Thyroid gland (tissue), 4 donors: ENCODE data around the gene SULT1C3.

ENCODE experiments used
- POLR2A ChIP-seq, 2 donors: fragments of 450-650 bp; IDR thresholded peaks; one replicate each; pipeline ENCODE4 v1.6.1; 2017; ENCODE audit warnings: antibody characterized with exemption in 2 of 2, mild to moderate bottlenecking in 2 of 2, moderate library complexity in 1 of 2
- TF ChIP-seq, protein P1 (sequence below), 6 experiments: fragments of 200-600 bp in 3 of 6; fragments of 450-650 bp in 3 of 6; sonication (generic) in 3 of 6; IDR thresholded peaks; one replicate each; pipeline ENCODE4 v1.5.1; 2016 to 2019; ENCODE audit warnings: antibody characterized with exemption in 6 of 6, mild to moderate bottlenecking in 2 of 6, inconsistent platforms in 1 of 6, moderate library complexity in 1 of 6

- no peak for TF ChIP-seq POLR2A (IDR thresholded peaks at IDR 0.05)
- TF ChIP-seq, protein P1, sequence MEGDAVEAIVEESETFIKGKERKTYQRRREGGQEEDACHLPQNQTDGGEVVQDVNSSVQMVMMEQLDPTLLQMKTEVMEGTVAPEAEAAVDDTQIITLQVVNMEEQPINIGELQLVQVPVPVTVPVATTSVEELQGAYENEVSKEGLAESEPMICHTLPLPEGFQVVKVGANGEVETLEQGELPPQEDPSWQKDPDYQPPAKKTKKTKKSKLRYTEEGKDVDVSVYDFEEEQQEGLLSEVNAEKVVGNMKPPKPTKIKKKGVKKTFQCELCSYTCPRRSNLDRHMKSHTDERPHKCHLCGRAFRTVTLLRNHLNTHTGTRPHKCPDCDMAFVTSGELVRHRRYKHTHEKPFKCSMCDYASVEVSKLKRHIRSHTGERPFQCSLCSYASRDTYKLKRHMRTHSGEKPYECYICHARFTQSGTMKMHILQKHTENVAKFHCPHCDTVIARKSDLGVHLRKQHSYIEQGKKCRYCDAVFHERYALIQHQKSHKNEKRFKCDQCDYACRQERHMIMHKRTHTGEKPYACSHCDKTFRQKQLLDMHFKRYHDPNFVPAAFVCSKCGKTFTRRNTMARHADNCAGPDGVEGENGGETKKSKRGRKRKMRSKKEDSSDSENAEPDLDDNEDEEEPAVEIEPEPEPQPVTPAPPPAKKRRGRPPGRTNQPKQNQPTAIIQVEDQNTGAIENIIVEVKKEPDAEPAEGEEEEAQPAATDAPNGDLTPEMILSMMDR (IDR thresholded peaks at IDR 0.05) = no peak
Measured at GRCh38 chr2:108217211-108217610, 22.6 kb upstream of the SULT1C3 start.
